ENCODE measurements around the gene MRPS26.
"Not testable (repeated sequence)": the region's sequence is repeated elsewhere in the genome, so short reads cannot be mapped to it uniquely, and the experiment has no call there.

Gene MRPS26

DNA sequence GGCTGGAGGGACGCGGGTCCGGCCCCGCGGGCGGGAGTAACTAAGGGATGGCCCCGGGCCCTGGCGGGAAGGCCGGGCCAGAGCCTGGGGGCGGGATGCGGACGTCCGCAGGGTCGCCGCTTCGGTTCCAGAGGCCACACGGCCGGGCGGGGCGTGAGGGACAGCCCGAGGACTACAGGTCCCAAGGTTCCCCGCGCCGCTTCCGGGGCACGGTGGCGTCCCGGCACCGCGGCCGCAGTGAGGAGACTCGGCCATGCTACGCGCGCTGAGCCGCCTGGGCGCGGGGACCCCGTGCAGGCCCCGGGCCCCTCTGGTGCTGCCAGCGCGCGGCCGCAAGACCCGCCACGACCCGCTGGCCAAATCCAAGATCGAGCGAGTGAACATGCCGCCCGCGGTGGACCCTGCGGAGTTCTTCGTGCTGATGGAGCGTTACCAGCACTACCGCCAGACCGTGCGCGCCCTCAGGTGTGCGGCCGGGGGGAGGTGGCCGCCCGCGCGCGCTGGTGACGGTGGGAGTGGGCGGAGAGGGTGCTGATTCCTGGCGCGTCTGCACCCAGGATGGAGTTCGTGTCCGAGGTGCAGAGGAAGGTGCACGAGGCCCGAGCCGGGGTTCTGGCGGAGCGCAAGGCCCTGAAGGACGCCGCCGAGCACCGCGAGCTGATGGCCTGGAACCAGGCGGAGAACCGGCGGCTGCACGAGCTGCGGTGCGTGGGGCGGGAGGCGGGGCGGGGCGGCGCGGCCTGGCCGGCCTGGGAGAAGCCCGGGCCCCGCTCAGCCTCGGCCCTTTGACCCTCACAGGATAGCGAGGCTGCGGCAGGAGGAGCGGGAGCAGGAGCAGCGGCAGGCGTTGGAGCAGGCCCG, at the start of gene MRPS26:
Gene MRPS26, plus strand, starts transcription at position 237 of the 861 bp plus-strand sequence. Its CDS starts 17 bp downstream, at position 254.
- H3K9me3 ChIP-seq (ENCODE audit: control insufficient read depth, insufficient read depth, low read length), result no peaks in the 10 kb centered on the region
- peak within 1 kb of the TSS; percentile 84 for H3K4me3 ChIP-seq (ENCODE audit: low read depth, low read length)
- H3K4me1 ChIP-seq (ENCODE audit: control insufficient read depth, insufficient read depth, low read length), result peaks cover 10% of the 10 kb centered on the region
- peaks cover 2% of the 10 kb centered on the region for H3K27me3 ChIP-seq (ENCODE audit: control insufficient read depth, insufficient read depth, low read length)
- H3K9ac ChIP-seq (ENCODE audit: low read depth, low read length), result peak within 1 kb of the TSS; percentile 93
- H3K36me3 ChIP-seq (ENCODE audit: control insufficient read depth, insufficient read depth, low read length), result peaks cover 25% of the 10 kb centered on the region

- H3K4me1 ChIP-seq (ENCODE audit: control insufficient read depth, insufficient read depth, low read length), result no peaks in the 10 kb centered on the region
- H3K9me3 ChIP-seq (ENCODE audit: control insufficient read depth, insufficient read depth, low read length), result no peaks in the 10 kb centered on the region
- H3K36me3 ChIP-seq (ENCODE audit: control insufficient read depth, insufficient read depth, low read length), result peaks cover 4% of the 10 kb centered on the region
- H3K9ac ChIP-seq (ENCODE audit: low read depth, low read length), result no peak overlapping the region
- H3K4me3 ChIP-seq (ENCODE audit: low read depth, low read length), result no peak overlapping the region
- H3K27me3 ChIP-seq (ENCODE audit: control insufficient read depth, insufficient read depth, low read length), result no peaks in the 10 kb centered on the region
Observed at GRCh38 chr20:2998728-2999127, 47.1 kb upstream of the MRPS26 start.

- no peaks in the 10 kb centered on the region for H3K9me3 ChIP-seq (ENCODE audit: control insufficient read depth, insufficient read depth, low read length)
- peaks cover 2% of the 10 kb centered on the region for H3K4me1 ChIP-seq (ENCODE audit: control insufficient read depth, insufficient read depth, low read length)
- H3K9ac ChIP-seq (ENCODE audit: low read depth, low read length), result no peak overlapping the region
- H3K4me3 ChIP-seq (ENCODE audit: low read depth, low read length), result no peak overlapping the region
- H3K27me3 ChIP-seq (ENCODE audit: control insufficient read depth, insufficient read depth, low read length), result no peaks in the 10 kb centered on the region
- no peaks in the 10 kb centered on the region for H3K36me3 ChIP-seq (ENCODE audit: control insufficient read depth, insufficient read depth, low read length)
Observed at GRCh38 chr20:3000852-3001523, 44.9 kb upstream of the MRPS26 start.

DNA sequence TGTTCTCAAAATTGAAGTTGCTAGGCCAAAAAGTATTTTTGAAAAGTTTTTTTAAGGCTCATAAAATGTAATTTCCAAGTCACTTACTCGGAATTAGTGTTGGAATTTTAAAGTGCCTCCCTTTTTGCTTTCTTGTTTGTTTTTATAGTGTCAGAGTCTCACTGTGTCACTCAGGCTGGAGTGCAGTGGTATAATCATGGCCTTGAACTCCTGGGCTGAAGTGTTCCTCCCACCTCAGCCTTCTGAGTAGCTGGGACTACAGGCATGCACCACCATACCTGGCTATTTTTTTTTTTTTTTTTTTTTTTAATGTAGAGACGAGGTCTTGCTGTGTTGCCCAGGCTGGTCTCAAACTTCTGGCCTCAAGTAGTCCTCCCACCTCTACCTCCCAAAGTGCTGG, 42.4 kb upstream of the MRPS26 start:
- H3K9ac ChIP-seq (ENCODE audit: low read depth, low read length), result no peak overlapping the region
- no peaks in the 10 kb centered on the region for H3K9me3 ChIP-seq (ENCODE audit: control insufficient read depth, insufficient read depth, low read length)
- peaks cover 2% of the 10 kb centered on the region for H3K4me1 ChIP-seq (ENCODE audit: control insufficient read depth, insufficient read depth, low read length)
- no peaks in the 10 kb centered on the region for H3K27me3 ChIP-seq (ENCODE audit: control insufficient read depth, insufficient read depth, low read length)
- H3K36me3 ChIP-seq (ENCODE audit: control insufficient read depth, insufficient read depth, low read length), result peaks cover 9% of the 10 kb centered on the region
- no peak overlapping the region for H3K4me3 ChIP-seq (ENCODE audit: low read depth, low read length)

DNA sequence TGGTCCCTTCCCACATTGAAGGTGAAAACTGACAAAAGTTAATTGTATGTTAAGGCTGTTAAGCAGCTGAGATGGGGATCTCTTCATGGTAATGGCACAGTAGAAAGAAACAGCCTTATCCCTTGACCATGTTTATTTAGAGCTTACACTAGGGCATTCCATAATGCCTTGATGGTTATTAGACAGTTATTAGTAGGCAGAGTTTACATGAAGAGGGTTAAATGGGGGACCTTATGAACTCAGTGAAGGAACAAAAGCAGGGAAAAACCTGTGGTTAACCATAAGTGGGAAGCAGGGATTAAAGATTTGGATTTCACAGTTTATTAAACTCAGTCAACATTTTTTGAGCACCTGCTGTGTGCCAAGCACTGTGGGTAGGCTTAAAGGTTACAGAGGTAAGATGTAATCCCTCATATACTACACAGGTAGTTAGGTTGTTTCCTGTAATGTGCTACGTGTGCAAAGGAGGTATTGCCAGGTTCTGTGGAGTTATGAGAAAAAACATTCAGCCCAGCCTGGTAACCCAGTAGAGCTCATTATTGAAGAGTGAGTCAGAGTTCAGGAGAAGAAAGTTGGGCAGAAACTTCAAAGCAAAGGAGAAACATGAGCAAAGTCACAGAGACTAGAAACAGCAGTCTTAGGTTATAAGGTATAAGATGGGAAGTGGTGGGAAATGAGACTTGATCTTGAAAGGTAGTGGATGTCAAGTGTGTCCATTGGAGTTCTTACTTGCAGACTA, 34.7 kb upstream of the MRPS26 start:
- H3K4me3 ChIP-seq (ENCODE audit: low read depth, low read length), result no peak overlapping the region
- H3K36me3 ChIP-seq (ENCODE audit: control insufficient read depth, insufficient read depth, low read length), result peaks cover 13% of the 10 kb centered on the region
- no peaks in the 10 kb centered on the region for H3K4me1 ChIP-seq (ENCODE audit: control insufficient read depth, insufficient read depth, low read length)
- no peak overlapping the region for H3K9ac ChIP-seq (ENCODE audit: low read depth, low read length)
- H3K9me3 ChIP-seq (ENCODE audit: control insufficient read depth, insufficient read depth, low read length), result no peaks in the 10 kb centered on the region
- no peaks in the 10 kb centered on the region for H3K27me3 ChIP-seq (ENCODE audit: control insufficient read depth, insufficient read depth, low read length)

DNA sequence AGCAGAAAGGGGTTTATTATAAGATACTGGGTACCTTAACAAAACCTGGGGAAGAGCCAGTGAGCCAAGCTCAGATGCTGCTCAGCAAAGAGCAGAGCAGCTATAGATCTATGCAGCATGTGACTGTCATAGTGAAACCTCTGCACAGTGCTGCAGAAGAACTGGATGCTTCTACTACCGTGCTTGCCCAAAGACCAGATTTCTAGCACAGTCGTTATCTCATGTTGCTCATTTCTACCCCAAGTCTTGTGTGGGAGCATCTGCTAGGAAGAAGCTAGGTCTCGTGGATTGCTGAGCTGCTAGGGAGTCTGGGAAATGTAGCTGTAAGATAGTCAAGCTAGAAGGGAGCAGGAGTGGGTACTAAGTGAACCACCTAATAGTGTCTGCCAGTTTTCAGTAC, 34.1 kb upstream of the MRPS26 start:
- H3K36me3 ChIP-seq (ENCODE audit: control insufficient read depth, insufficient read depth, low read length), result peaks cover 10% of the 10 kb centered on the region

DNA sequence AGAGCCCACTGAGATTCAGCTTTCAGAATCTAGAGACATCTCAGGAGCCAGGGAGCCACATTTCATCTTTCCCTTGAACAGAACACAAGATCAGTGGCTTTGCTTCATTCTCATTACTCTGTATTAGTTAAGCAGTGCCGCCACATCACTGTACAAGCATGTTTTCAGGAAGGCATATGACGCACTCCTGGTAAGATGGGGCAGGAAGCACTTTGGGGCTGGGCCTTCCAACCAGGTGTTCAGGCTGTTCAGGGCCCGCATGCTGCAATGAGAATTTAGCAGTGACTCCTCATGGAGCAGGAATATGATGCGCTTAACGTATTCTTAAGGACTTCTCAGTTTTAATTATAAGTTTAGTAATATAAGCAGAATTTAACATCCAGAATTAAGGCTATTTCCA, 32.1 kb upstream of the MRPS26 start:
- H3K4me3 ChIP-seq (ENCODE audit: low read depth, low read length), result no peak overlapping the region
- no peak overlapping the region for H3K9ac ChIP-seq (ENCODE audit: low read depth, low read length)
- no peaks in the 10 kb centered on the region for H3K4me1 ChIP-seq (ENCODE audit: control insufficient read depth, insufficient read depth, low read length)
- H3K9me3 ChIP-seq (ENCODE audit: control insufficient read depth, insufficient read depth, low read length), result no peaks in the 10 kb centered on the region
- no peaks in the 10 kb centered on the region for H3K27me3 ChIP-seq (ENCODE audit: control insufficient read depth, insufficient read depth, low read length)
- peaks cover 8% of the 10 kb centered on the region for H3K36me3 ChIP-seq (ENCODE audit: control insufficient read depth, insufficient read depth, low read length)

More for the DNA sequence above, 34.1 kb upstream of the MRPS26 start:
- Histone ChIP-seq H3K4me1 (ENCODE audit: control insufficient read depth, insufficient read depth, low read length) (no peaks in the 10 kb centered on the region), H3K9ac (ENCODE audit: low read depth, low read length) (no peak overlapping the region), H3K9me3 (ENCODE audit: control insufficient read depth, insufficient read depth, low read length) (no peaks in the 10 kb centered on the region), H3K27me3 (ENCODE audit: control insufficient read depth, insufficient read depth, low read length) (no peaks in the 10 kb centered on the region), H3K4me3 (ENCODE audit: low read depth, low read length) (no peak overlapping the region)

GRCh38 chr20:3014179-3014578, 31.7 kb upstream of the MRPS26 start:
- H3K36me3 ChIP-seq (ENCODE audit: control insufficient read depth, insufficient read depth, low read length), result peaks cover 8% of the 10 kb centered on the region

GRCh38 chr20:3014662-3015061, 31.2 kb upstream of the MRPS26 start:
- no peaks in the 10 kb centered on the region for H3K4me1 ChIP-seq (ENCODE audit: control insufficient read depth, insufficient read depth, low read length)
- no peak overlapping the region for H3K4me3 ChIP-seq (ENCODE audit: low read depth, low read length)
- peaks cover 8% of the 10 kb centered on the region for H3K36me3 ChIP-seq (ENCODE audit: control insufficient read depth, insufficient read depth, low read length)
- no peaks in the 10 kb centered on the region for H3K27me3 ChIP-seq (ENCODE audit: control insufficient read depth, insufficient read depth, low read length)
- H3K9me3 ChIP-seq (ENCODE audit: control insufficient read depth, insufficient read depth, low read length), result no peaks in the 10 kb centered on the region
- no peak overlapping the region for H3K9ac ChIP-seq (ENCODE audit: low read depth, low read length)

More at GRCh38 chr20:3014179-3014578, 31.7 kb upstream of the MRPS26 start:
- no peak overlapping the region for H3K4me3 ChIP-seq (ENCODE audit: low read depth, low read length)
- H3K27me3 ChIP-seq (ENCODE audit: control insufficient read depth, insufficient read depth, low read length), result no peaks in the 10 kb centered on the region
- no peaks in the 10 kb centered on the region for H3K4me1 ChIP-seq (ENCODE audit: control insufficient read depth, insufficient read depth, low read length)
- no peaks in the 10 kb centered on the region for H3K9me3 ChIP-seq (ENCODE audit: control insufficient read depth, insufficient read depth, low read length)
- H3K9ac ChIP-seq (ENCODE audit: low read depth, low read length), result no peak overlapping the region

GRCh38 chr20:3015302-3015701, 30.6 kb upstream of the MRPS26 start:
- not testable (repeated sequence) for H3K9ac ChIP-seq (ENCODE audit: low read depth, low read length); H3K27me3 ChIP-seq (ENCODE audit: control insufficient read depth, insufficient read depth, low read length); H3K4me3 ChIP-seq (ENCODE audit: low read depth, low read length); H3K4me1 ChIP-seq (ENCODE audit: control insufficient read depth, insufficient read depth, low read length); H3K9me3 ChIP-seq (ENCODE audit: control insufficient read depth, insufficient read depth, low read length); H3K36me3 ChIP-seq (ENCODE audit: control insufficient read depth, insufficient read depth, low read length)

DNA sequence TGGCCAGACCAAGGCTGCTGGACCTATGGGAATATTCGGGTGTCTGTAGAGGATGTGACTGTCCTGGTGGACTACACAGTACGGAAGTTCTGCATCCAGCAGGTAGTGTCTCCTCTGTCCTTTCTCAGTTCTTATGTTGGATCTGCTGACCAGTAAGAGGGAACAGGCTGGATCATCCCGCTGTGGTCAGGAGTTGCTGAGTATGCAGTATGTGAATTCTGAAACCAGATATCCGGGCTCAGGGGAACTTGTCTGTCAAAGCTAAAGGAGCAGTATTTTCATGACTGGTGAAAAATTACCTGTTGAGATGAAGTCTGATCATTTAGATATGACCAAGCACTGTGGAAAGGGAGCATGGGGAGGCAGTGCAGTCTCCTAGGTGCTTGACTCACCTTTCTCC, 24.5 kb upstream of the MRPS26 start:
- Histone ChIP-seq H3K27me3 (ENCODE audit: control insufficient read depth, insufficient read depth, low read length) (no peaks in the 10 kb centered on the region), H3K4me1 (ENCODE audit: control insufficient read depth, insufficient read depth, low read length) (no peaks in the 10 kb centered on the region), H3K36me3 (ENCODE audit: control insufficient read depth, insufficient read depth, low read length) (peaks cover 34% of the 10 kb centered on the region), H3K9me3 (ENCODE audit: control insufficient read depth, insufficient read depth, low read length) (no peaks in the 10 kb centered on the region), H3K4me3 (ENCODE audit: low read depth, low read length) (no peak overlapping the region), H3K9ac (ENCODE audit: low read depth, low read length) (no peak overlapping the region)
